Body of pancreas (tissue), 4 donors: ENCODE data around the gene CCR1. TPM values are rescaled to one million over a fixed set of nuclear protein-coding genes. Genes with fewer than 3 reads are reported as not detected.
"Not testable (repeated sequence)": the region's sequence is repeated elsewhere in the genome, so short reads cannot be mapped to it uniquely, and the experiment has no call there.

Experiments
- ATAC-seq: fragments of 150-250 bp; one replicate; pipeline ENCODE4 v1.9.1; 2016
- DNase-seq, 4 donors: peaks; one replicate each; pipeline ENCODE4 v3.0.0-alpha.2; 2019
- H3K27ac ChIP-seq, 4 donors: fragments of 200-600 bp; sonication (generic); 1 replicate in 3 of 4; 2 replicates in 1 of 4; pipeline versions ENCODE4 v1.5.1 to v1.6.1; 2016 to 2019; ENCODE audit warnings: mild to moderate bottlenecking in 1 of 4, mixed read lengths in 1 of 4, moderate library complexity in 1 of 4
- H3K27me3 ChIP-seq, 2 donors: fragments of 200-600 bp; sonication (generic); one replicate each; pipeline ENCODE4 v1.6.0; 2016; ENCODE audit warnings: mild to moderate bottlenecking in 1 of 2
- H3K36me3 ChIP-seq, 2 donors: fragments of 200-600 bp; sonication (generic); replicated peaks in 1 of 2; 2 replicates each; pipeline ENCODE4 v1.5.1; 2016; ENCODE audit warnings: low read depth in 2 of 2; ENCODE audit not compliant: insufficient read depth in 1 of 2
- H3K4me1 ChIP-seq: fragments of 200-600 bp; sonication (generic); one replicate; pipeline ENCODE4 v1.6.0; 2016
- H3K4me3 ChIP-seq, 2 donors: fragments of 200-600 bp; sonication (generic); 1 replicate in 1 of 2; 2 replicates in 1 of 2; pipeline ENCODE4 v1.5.1; 2016 to 2019
- H3K9me3 ChIP-seq, 3 donors: fragments of 200-600 bp; sonication (generic); 1 replicate in 2 of 3; 2 replicates in 1 of 3; pipeline ENCODE4 v1.5.1; 2016
- CTCF ChIP-seq, 7 experiments: fragments of 450-650 bp in 4 of 7; fragments of 200-600 bp in 3 of 7; sonication (generic) in 3 of 7; IDR thresholded peaks; one replicate each; pipeline ENCODE4 v1.5.1; 2016 to 2019; ENCODE audit warnings: antibody characterized with exemption in 7 of 7
- POLR2A ChIP-seq, 3 donors: fragments of 450-650 bp; IDR thresholded peaks; one replicate each; pipeline ENCODE4 v1.6.1; 2016; ENCODE audit warnings: antibody characterized with exemption in 3 of 3, mild to moderate bottlenecking in 2 of 3
- WGBS, 2 donors: methylation state at CpG; one replicate each; pipeline ENCODE4 v1.1.5; 2017; 5-methylcytosine and 5-hydroxymethylcytosine counted together
- intact Hi-C: fragments of 100-400 bp; cut with DNase I; formaldehyde crosslinking; loops from one replicate; pipeline ENCODE4 v1.15.1; 2023
- total RNA-seq, 2 donors: library from RNA; depleted of rRNA; stranded (reverse); fragments of >200 nt; gene quantifications; one replicate each; pipeline ENCODE4 v1.1.0, GENCODE V29; 2016

Gene CCR1
- total RNA-seq, 2 donors from 2014 or later: 1.8 to 3.0 TPM

- Histone ChIP-seq H3K4me1 (peaks cover 4% of the 10 kb centered on the region), H3K27ac (no peak overlapping the region), H3K27me3 (no peaks in the 10 kb centered on the region), H3K9me3 (no peaks in the 10 kb centered on the region), H3K36me3 (no peaks in the 10 kb centered on the region), H3K4me3 (no peak overlapping the region)
- DNase-seq (no peak), ATAC-seq (no peak)
- no peak for TF ChIP-seq CTCF (IDR thresholded peaks at IDR 0.05)
- intact Hi-C loops: no loop called here
- WGBS, 2 donors: 51 to 67% methylated on average over 4 of the region's 4 CpGs
These were observed 5.1 kb upstream of the CCR1 start for GRCh38 chr3:46213201-46213600.

GRCh38 chr3:46212101-46212500, 4.0 kb upstream of the CCR1 start:
- intact Hi-C loops: no loop called here
- no peak for DNase-seq
- Histone ChIP-seq H3K4me1 (peaks cover 4% of the 10 kb centered on the region), H3K36me3 (no peaks in the 10 kb centered on the region), H3K9me3 (no peaks in the 10 kb centered on the region), H3K4me3 (no peak overlapping the region), H3K27me3 (no peaks in the 10 kb centered on the region), H3K27ac (no peak overlapping the region)
- TF ChIP-seq CTCF (IDR thresholded peaks at IDR 0.05) (no peak), POLR2A (IDR thresholded peaks at IDR 0.05) (no peak)
- ATAC-seq: no peak
- whole genome bisulfite sequencing, 2 donors: 64 to 66% methylated on average over 6 of the region's 6 CpGs

- ATAC-seq (no peak), DNase-seq (no peak)
- Histone ChIP-seq H3K4me1 (no peaks in the 10 kb centered on the region), H3K36me3 (no peaks in the 10 kb centered on the region), H3K9me3 (no peaks in the 10 kb centered on the region), H3K4me3 (no peak overlapping the region), H3K27me3 (no peaks in the 10 kb centered on the region), H3K27ac (no peak overlapping the region)
- intact Hi-C loops: no loop called here
- 69 to 78% methylated on average over 3 of the region's 3 CpGs for WGBS, 2 donors
- TF ChIP-seq CTCF (IDR thresholded peaks at IDR 0.05) (no peak), POLR2A (IDR thresholded peaks at IDR 0.05) (no peak)
These were observed 1.8 kb upstream of the CCR1 start for GRCh38 chr3:46209746-46210470.

- Histone ChIP-seq H3K4me1 (no peaks in the 10 kb centered on the region), H3K27ac (no peak overlapping the region), H3K4me3 (no peak overlapping the region), H3K9me3 (no peaks in the 10 kb centered on the region), H3K36me3 (no peaks in the 10 kb centered on the region), H3K27me3 (no peaks in the 10 kb centered on the region)
- WGBS, 2 donors: 48 to 53% methylated on average over 2 of the region's 2 CpGs
- TF ChIP-seq POLR2A (IDR thresholded peaks at IDR 0.05) (no peak), CTCF (IDR thresholded peaks at IDR 0.05) (no peak)
- no peak for ATAC-seq
- DNase-seq: no peak
- intact Hi-C loops: no loop called here
These were observed 940 bp upstream of the CCR1 start for GRCh38 chr3:46209053-46209452.

GRCh38 chr3:46207514-46207913, 599 bp downstream of the CCR1 start:
- intact Hi-C loops, H3K4me3 ChIP-seq: not testable (repeated sequence)

More at GRCh38 chr3:46207514-46207913, 599 bp downstream of the CCR1 start:
- WGBS, 2 donors: 77 to 83% methylated on average over 6 of the region's 6 CpGs
- not testable (repeated sequence) for DNase-seq, H3K36me3 ChIP-seq, ATAC-seq, H3K9me3 ChIP-seq, H3K4me1 ChIP-seq, H3K27me3 ChIP-seq
- H3K27ac ChIP-seq: peak overlapping the region in 1 of 4 donors; percentile 32
